ENCODE results near the gene AMPH.

Gene AMPH

GRCh38 chr7:38607466-38607865 lies 23.7 kb downstream of the AMPH start:
- Histone ChIP-seq H3K9me3 (ENCODE audit: control insufficient read depth, low read length) (no peaks in the 10 kb centered on the region), H3K27ac (no peak overlapping the region), H3K4me3 (ENCODE audit: low read depth, low read length) (no peak overlapping the region), H3K36me3 (ENCODE audit: control insufficient read depth, insufficient read depth, low read length) (no peaks in the 10 kb centered on the region), H3K9ac (no peak overlapping the region), H3K27me3 (ENCODE audit: control insufficient read depth, insufficient read depth, low read length) (no peaks in the 10 kb centered on the region), H3K4me2 (ENCODE audit: low read length) (no peak overlapping the region), H2AFZ (no peak overlapping the region), H3K4me1 (peaks cover 9% of the 10 kb centered on the region), H3K79me2 (no peaks in the 10 kb centered on the region)
- no peak for TF ChIP-seq CTCF (IDR thresholded peaks at IDR 0.05)

GRCh38 chr7:38600741-38601140 lies 30.4 kb downstream of the AMPH start:
- no peak overlapping the region for H3K9ac ChIP-seq
- H3K9me3 ChIP-seq (ENCODE audit: control insufficient read depth, low read length): no peaks in the 10 kb centered on the region
- no peak overlapping the region for H3K4me2 ChIP-seq (ENCODE audit: low read length)
- H3K27me3 ChIP-seq (ENCODE audit: control insufficient read depth, insufficient read depth, low read length): no peaks in the 10 kb centered on the region
- no peaks in the 10 kb centered on the region for H3K79me2 ChIP-seq
- no peak overlapping the region for H3K27ac ChIP-seq
- no peak for TF ChIP-seq CTCF (IDR thresholded peaks at IDR 0.05)
- H3K4me3 ChIP-seq (ENCODE audit: low read depth, low read length): no peak overlapping the region
- no peak overlapping the region for H2AFZ ChIP-seq
- H3K36me3 ChIP-seq (ENCODE audit: control insufficient read depth, insufficient read depth, low read length): no peaks in the 10 kb centered on the region
- peaks cover 3% of the 10 kb centered on the region for H3K4me1 ChIP-seq

- TF ChIP-seq CTCF (IDR thresholded peaks at IDR 0.05): no peak
- H3K27me3 ChIP-seq (ENCODE audit: control insufficient read depth, insufficient read depth, low read length): no peaks in the 10 kb centered on the region
- no peak overlapping the region for H3K4me2 ChIP-seq (ENCODE audit: low read length)
- peaks cover 3% of the 10 kb centered on the region for H3K4me1 ChIP-seq
- no peaks in the 10 kb centered on the region for H3K9me3 ChIP-seq (ENCODE audit: control insufficient read depth, low read length)
- no peaks in the 10 kb centered on the region for H3K36me3 ChIP-seq (ENCODE audit: control insufficient read depth, insufficient read depth, low read length)
- H2AFZ ChIP-seq: no peak overlapping the region
- H3K9ac ChIP-seq: no peak overlapping the region
- H3K27ac ChIP-seq: no peak overlapping the region
- no peaks in the 10 kb centered on the region for H3K79me2 ChIP-seq
- no peak overlapping the region for H3K4me3 ChIP-seq (ENCODE audit: low read depth, low read length)
Measured at GRCh38 chr7:38594949-38595348, 36.2 kb downstream of the AMPH start.

GRCh38 chr7:38592737-38593288 lies 38.4 kb downstream of the AMPH start:
- H3K9me3 ChIP-seq (ENCODE audit: control insufficient read depth, low read length): no peaks in the 10 kb centered on the region
- no peak overlapping the region for H3K27ac ChIP-seq
- no peaks in the 10 kb centered on the region for H3K79me2 ChIP-seq
- no peaks in the 10 kb centered on the region for H3K36me3 ChIP-seq (ENCODE audit: control insufficient read depth, insufficient read depth, low read length)
- no peak overlapping the region for H3K4me2 ChIP-seq (ENCODE audit: low read length)
- H2AFZ ChIP-seq: no peak overlapping the region
- TF ChIP-seq CTCF (IDR thresholded peaks at IDR 0.05): no peak
- H3K27me3 ChIP-seq (ENCODE audit: control insufficient read depth, insufficient read depth, low read length): no peaks in the 10 kb centered on the region
- H3K4me3 ChIP-seq (ENCODE audit: low read depth, low read length): no peak overlapping the region
- H3K9ac ChIP-seq: no peak overlapping the region
- H3K4me1 ChIP-seq: peaks cover 2% of the 10 kb centered on the region

GRCh38 chr7:38585572-38586354 lies 45.4 kb downstream of the AMPH start:
- TF ChIP-seq CTCF (IDR thresholded peaks at IDR 0.05): no peak
- Histone ChIP-seq H3K27me3 (ENCODE audit: control insufficient read depth, insufficient read depth, low read length) (no peaks in the 10 kb centered on the region), H3K27ac (no peak overlapping the region), H3K4me1 (no peaks in the 10 kb centered on the region), H3K4me2 (ENCODE audit: low read length) (no peak overlapping the region), H3K9me3 (ENCODE audit: control insufficient read depth, low read length) (no peaks in the 10 kb centered on the region), H3K36me3 (ENCODE audit: control insufficient read depth, insufficient read depth, low read length) (no peaks in the 10 kb centered on the region), H3K79me2 (no peaks in the 10 kb centered on the region), H3K4me3 (ENCODE audit: low read depth, low read length) (no peak overlapping the region), H2AFZ (no peak overlapping the region), H3K9ac (no peak overlapping the region)

All from parathyroid adenoma (tissue), 2 donors.